OCI-LY1 (cell line): ENCODE data around the gene NIPA2.

Source experiments
- EZH2 ChIP-seq: fragments of 200-600 bp; sonication (generic), shearing (Covaris generic); IDR thresholded peaks from 2 replicates; pipeline ENCODE4 v1.8.0; 2017; ENCODE audit warnings: borderline replicate concordance, mixed run types, mild to moderate bottlenecking, antibody characterized with exemption, low read length, moderate library complexity, mixed read lengths
- TF ChIP-seq, protein P1 (sequence below): fragments of 200-600 bp; sonication (generic), shearing (Covaris generic); IDR thresholded peaks from 2 replicates; pipeline ENCODE4 v1.5.1; 2017; ENCODE audit warnings: mild to moderate bottlenecking, antibody characterized with exemption, low read length, moderate library complexity, mixed read lengths

- no peak for TF ChIP-seq EZH2
- TF ChIP-seq, protein P1, sequence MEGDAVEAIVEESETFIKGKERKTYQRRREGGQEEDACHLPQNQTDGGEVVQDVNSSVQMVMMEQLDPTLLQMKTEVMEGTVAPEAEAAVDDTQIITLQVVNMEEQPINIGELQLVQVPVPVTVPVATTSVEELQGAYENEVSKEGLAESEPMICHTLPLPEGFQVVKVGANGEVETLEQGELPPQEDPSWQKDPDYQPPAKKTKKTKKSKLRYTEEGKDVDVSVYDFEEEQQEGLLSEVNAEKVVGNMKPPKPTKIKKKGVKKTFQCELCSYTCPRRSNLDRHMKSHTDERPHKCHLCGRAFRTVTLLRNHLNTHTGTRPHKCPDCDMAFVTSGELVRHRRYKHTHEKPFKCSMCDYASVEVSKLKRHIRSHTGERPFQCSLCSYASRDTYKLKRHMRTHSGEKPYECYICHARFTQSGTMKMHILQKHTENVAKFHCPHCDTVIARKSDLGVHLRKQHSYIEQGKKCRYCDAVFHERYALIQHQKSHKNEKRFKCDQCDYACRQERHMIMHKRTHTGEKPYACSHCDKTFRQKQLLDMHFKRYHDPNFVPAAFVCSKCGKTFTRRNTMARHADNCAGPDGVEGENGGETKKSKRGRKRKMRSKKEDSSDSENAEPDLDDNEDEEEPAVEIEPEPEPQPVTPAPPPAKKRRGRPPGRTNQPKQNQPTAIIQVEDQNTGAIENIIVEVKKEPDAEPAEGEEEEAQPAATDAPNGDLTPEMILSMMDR = no peak
These were observed 70.4 kb downstream of the NIPA2 start for GRCh38 chr15:22908830-22909229.
